HL-60 (cell line): ENCODE results near the gene ADGRA1.

Experiments used
- GABPA ChIP-seq: IDR thresholded peaks from 2 replicates; pipeline ENCODE4 v1.6.1; 2012; ENCODE audit warnings: low read depth
- POLR2AphosphoS5 ChIP-seq: IDR thresholded peaks from 2 replicates; pipeline ENCODE4 v1.6.1; 2012; ENCODE audit warnings: low read depth
- SPI1 ChIP-seq: IDR thresholded peaks from 2 replicates; pipeline ENCODE4 v1.6.1; 2012; ENCODE audit warnings: low read depth, mild to moderate bottlenecking, borderline replicate concordance
- TF ChIP-seq, protein P1 (sequence below): IDR thresholded peaks from one replicate; pipeline ENCODE4 v1.5.1; 2011; ENCODE audit warnings: low read length, control low read depth, inconsistent platforms; ENCODE audit not compliant: insufficient read depth
- TF ChIP-seq, protein P2 (sequence below): IDR thresholded peaks from 2 replicates; pipeline ENCODE4 v1.6.1; 2012; ENCODE audit warnings: low read depth; ENCODE audit not compliant: insufficient replicate concordance

GRCh38 chr10:133150656-133151055, 62.9 kb downstream of the ADGRA1 start:
- TF ChIP-seq POLR2AphosphoS5 (no peak), SPI1 (no peak), GABPA (no peak)
- TF ChIP-seq, protein P1, sequence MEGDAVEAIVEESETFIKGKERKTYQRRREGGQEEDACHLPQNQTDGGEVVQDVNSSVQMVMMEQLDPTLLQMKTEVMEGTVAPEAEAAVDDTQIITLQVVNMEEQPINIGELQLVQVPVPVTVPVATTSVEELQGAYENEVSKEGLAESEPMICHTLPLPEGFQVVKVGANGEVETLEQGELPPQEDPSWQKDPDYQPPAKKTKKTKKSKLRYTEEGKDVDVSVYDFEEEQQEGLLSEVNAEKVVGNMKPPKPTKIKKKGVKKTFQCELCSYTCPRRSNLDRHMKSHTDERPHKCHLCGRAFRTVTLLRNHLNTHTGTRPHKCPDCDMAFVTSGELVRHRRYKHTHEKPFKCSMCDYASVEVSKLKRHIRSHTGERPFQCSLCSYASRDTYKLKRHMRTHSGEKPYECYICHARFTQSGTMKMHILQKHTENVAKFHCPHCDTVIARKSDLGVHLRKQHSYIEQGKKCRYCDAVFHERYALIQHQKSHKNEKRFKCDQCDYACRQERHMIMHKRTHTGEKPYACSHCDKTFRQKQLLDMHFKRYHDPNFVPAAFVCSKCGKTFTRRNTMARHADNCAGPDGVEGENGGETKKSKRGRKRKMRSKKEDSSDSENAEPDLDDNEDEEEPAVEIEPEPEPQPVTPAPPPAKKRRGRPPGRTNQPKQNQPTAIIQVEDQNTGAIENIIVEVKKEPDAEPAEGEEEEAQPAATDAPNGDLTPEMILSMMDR = no peak
- TF ChIP-seq, protein P2, sequence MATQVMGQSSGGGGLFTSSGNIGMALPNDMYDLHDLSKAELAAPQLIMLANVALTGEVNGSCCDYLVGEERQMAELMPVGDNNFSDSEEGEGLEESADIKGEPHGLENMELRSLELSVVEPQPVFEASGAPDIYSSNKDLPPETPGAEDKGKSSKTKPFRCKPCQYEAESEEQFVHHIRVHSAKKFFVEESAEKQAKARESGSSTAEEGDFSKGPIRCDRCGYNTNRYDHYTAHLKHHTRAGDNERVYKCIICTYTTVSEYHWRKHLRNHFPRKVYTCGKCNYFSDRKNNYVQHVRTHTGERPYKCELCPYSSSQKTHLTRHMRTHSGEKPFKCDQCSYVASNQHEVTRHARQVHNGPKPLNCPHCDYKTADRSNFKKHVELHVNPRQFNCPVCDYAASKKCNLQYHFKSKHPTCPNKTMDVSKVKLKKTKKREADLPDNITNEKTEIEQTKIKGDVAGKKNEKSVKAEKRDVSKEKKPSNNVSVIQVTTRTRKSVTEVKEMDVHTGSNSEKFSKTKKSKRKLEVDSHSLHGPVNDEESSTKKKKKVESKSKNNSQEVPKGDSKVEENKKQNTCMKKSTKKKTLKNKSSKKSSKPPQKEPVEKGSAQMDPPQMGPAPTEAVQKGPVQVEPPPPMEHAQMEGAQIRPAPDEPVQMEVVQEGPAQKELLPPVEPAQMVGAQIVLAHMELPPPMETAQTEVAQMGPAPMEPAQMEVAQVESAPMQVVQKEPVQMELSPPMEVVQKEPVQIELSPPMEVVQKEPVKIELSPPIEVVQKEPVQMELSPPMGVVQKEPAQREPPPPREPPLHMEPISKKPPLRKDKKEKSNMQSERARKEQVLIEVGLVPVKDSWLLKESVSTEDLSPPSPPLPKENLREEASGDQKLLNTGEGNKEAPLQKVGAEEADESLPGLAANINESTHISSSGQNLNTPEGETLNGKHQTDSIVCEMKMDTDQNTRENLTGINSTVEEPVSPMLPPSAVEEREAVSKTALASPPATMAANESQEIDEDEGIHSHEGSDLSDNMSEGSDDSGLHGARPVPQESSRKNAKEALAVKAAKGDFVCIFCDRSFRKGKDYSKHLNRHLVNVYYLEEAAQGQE = no peak
